ENCODE results near the gene TMED10. TPM values are rescaled to one million over a fixed set of nuclear protein-coding genes. Genes with fewer than 3 reads are reported as not detected.

Gene TMED10
- total and polyA plus RNA-seq, 2 donors (not counting 3 experiments of a cell fraction or from before 2014, with no cell fraction given): 338 to 342 TPM

DNA sequence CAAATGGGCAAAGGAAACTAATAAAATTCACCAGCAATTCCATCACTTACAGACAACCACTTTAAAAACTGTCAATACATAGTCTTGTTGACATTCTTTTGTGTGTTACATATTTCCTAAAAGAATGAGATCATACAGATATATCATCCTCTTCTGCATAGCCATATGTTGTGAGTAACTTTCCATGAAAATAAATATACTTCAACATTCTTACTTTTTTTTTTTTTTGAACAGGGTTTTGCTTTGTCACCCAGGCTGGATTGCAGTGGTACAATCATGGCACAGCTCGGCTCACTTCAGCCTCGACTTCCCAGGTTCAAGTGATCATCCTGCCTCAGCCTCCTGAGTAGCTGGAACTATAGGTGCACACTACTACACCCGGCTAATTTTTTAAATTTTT lies 86.1 kb downstream of the TMED10 start:
- Histone ChIP-seq H3K36me3 (ENCODE audit: control insufficient read depth in 2 of 2, extremely low read depth in 1 of 2, insufficient read depth in 2 of 2, low read length in 2 of 2) (peaks cover 6 to 12% of the 10 kb centered on the region in 2 experiments), H3K27me3 (ENCODE audit: control insufficient read depth in 2 of 2, insufficient read depth in 2 of 2, low read length in 2 of 2) (no peaks in the 10 kb centered on the region), H3K4me3 (replicated peaks in 1 of 3; ENCODE audit: insufficient read depth in 1 of 3, low read depth in 1 of 3, low read length in 3 of 3) (no peak overlapping the region), H3K9ac (replicated peaks; ENCODE audit: extremely low read depth, insufficient read depth, low read length) (no peak overlapping the region), H3K9me3 (replicated peaks; ENCODE audit: control insufficient read depth, insufficient read depth, low read length) (no peaks in the 10 kb centered on the region), H3K4me2 (ENCODE audit: insufficient read depth, low read length) (no peak overlapping the region), H3K27ac (ENCODE audit: insufficient read depth, low read depth, low read length) (peak overlapping the region; percentile 41), H2AFZ (ENCODE audit: low read depth, low read length) (no peak overlapping the region), H3K4me1 (ENCODE audit: control insufficient read depth, extremely low read depth, insufficient read depth, low read length) (peaks cover 4% of the 10 kb centered on the region), H3K79me2 (ENCODE audit: control insufficient read depth, insufficient read depth, low read length) (no peaks in the 10 kb centered on the region), H3K9me1 (replicated peaks; ENCODE audit: control insufficient read depth, extremely low read depth, insufficient read depth, low read length) (no peaks in the 10 kb centered on the region), H4K20me1 (replicated peaks; ENCODE audit: control insufficient read depth, extremely low read depth, insufficient read depth, low read length) (no peaks in the 10 kb centered on the region)
- intact Hi-C loops (cut with micrococcal nuclease) (no loop called here), dilution Hi-C loops (cut with MboI; ENCODE audit: extremely low pct_ligation_motif_present, low sequenced_read_pairs) (no loop called here)
- DNase-seq (ENCODE audit: low read depth, low spot score): peak; percentile 33
- no peak for TF ChIP-seq EZH2 (IDR thresholded peaks at IDR 0.05; ENCODE audit: borderline replicate concordance, low read depth, low read length, severe bottlenecking)
- TF ChIP-seq, protein P1, sequence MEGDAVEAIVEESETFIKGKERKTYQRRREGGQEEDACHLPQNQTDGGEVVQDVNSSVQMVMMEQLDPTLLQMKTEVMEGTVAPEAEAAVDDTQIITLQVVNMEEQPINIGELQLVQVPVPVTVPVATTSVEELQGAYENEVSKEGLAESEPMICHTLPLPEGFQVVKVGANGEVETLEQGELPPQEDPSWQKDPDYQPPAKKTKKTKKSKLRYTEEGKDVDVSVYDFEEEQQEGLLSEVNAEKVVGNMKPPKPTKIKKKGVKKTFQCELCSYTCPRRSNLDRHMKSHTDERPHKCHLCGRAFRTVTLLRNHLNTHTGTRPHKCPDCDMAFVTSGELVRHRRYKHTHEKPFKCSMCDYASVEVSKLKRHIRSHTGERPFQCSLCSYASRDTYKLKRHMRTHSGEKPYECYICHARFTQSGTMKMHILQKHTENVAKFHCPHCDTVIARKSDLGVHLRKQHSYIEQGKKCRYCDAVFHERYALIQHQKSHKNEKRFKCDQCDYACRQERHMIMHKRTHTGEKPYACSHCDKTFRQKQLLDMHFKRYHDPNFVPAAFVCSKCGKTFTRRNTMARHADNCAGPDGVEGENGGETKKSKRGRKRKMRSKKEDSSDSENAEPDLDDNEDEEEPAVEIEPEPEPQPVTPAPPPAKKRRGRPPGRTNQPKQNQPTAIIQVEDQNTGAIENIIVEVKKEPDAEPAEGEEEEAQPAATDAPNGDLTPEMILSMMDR (IDR thresholded peaks at IDR 0.05; ENCODE audit: extremely low read depth in 1 of 2, insufficient read depth in 1 of 2, low read depth in 1 of 2, low read length in 2 of 2): no peak
- no peak for TF ChIP-seq POLR2AphosphoS5 (IDR thresholded peaks at IDR 0.05; ENCODE audit: insufficient read depth, low read depth, low read length)
- TF ChIP-seq, protein P2, sequence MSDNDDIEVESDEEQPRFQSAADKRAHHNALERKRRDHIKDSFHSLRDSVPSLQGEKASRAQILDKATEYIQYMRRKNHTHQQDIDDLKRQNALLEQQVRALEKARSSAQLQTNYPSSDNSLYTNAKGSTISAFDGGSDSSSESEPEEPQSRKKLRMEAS (IDR thresholded peaks at IDR 0.05; ENCODE audit: insufficient read depth, insufficient read length): no peak
- peak; percentile 31 for TF ChIP-seq FOS (IDR thresholded peaks at IDR 0.05; ENCODE audit: borderline replicate concordance, insufficient read depth, low read length)
- ChIA-PET POLR2A (no interaction called here), CTCF (interaction anchor here (0.8 to 6.2 kb wide), 6 partner anchors 13 to 228 kb away, joined by 3 to 109 read pairs (median 28); no protein-coding TSS in a partner anchor)
- no peak for FAIRE-seq
- BruUV-seq (replicated peaks): no TSS peak
